Heart right ventricle (tissue), 16 donors: ENCODE measurements around the gene ADCY5. TPM values are rescaled to one million over a fixed set of nuclear protein-coding genes. Genes with fewer than 3 reads are reported as not detected.

ENCODE experiments used
- ATAC-seq, 8 donors: fragments of 200-7000 bp; cut with Tn5 transposase; one replicate each; pipeline ENCODE4 v1.9.1; 2020; ENCODE audit warnings: mild to moderate bottlenecking in 8 of 8, moderate library complexity in 8 of 8, moderate number of reproducible peaks in 1 of 8
- DNase-seq, 2 donors: peaks; one replicate each; pipeline ENCODE4 v3.0.0-alpha.2; 2020
- H3K27ac ChIP-seq, 10 donors: fragments of 200-600 bp; sonication (generic) in 2 of 10; one replicate each; pipeline versions ENCODE4 v1.5.0 to v1.8.0; 2020 to 2022; ENCODE audit warnings: mild to moderate bottlenecking in 3 of 10
- H3K27me3 ChIP-seq, 7 donors: fragments of 200-600 bp; one replicate each; pipeline ENCODE4 v1.8.0; 2021 to 2022; ENCODE audit warnings: mild to moderate bottlenecking in 2 of 7
- H3K36me3 ChIP-seq, 9 donors: fragments of 200-600 bp; sonication (generic) in 1 of 9; one replicate each; pipeline versions ENCODE4 v1.5.0 to v1.8.0; 2020 to 2022; ENCODE audit warnings: mild to moderate bottlenecking in 2 of 9
- H3K4me1 ChIP-seq, 9 donors: fragments of 200-600 bp; sonication (generic) in 1 of 9; one replicate each; pipeline versions ENCODE4 v1.5.0 to v1.8.0; 2020 to 2022; ENCODE audit warnings: mild to moderate bottlenecking in 4 of 9
- H3K4me3 ChIP-seq, 10 donors: fragments of 200-600 bp; sonication (generic) in 2 of 10; one replicate each; pipeline versions ENCODE4 v1.5.0 to v1.8.0; 2020 to 2022; ENCODE audit warnings: mild to moderate bottlenecking in 7 of 10, moderate library complexity in 2 of 10
- H3K9me3 ChIP-seq, 11 donors: fragments of 200-600 bp in 10 of 11; sonication (generic) in 2 of 11; one replicate each; pipeline versions ENCODE4 v1.5.0 to v1.8.0; 2013 to 2022; ENCODE audit warnings: mild to moderate bottlenecking in 2 of 11, control low read depth in 1 of 11, moderate library complexity in 1 of 11
- WGBS, 2 donors: extraction: QIAGEN DNeasy Blood & Tissue Kit; methylation state at CpG; one replicate each; pipeline ENCODE4 v1.1.7; 2013; ENCODE audit warnings: inconsistent platforms in 1 of 2; 5-methylcytosine and 5-hydroxymethylcytosine counted together
- intact Hi-C, 10 donors: fragments of 100-400 bp; cut with DNase I; formaldehyde crosslinking; loops; one replicate each; pipeline versions ENCODE4 v1.11.1 to v1.14.2; 2022
- polyA plus RNA-seq, 2 donors: library from polyadenylated mRNA; stranded (reverse); fragments of 200-250 nt; gene quantifications; one replicate each; pipeline ENCODE4 v1.2.3, GENCODE V29; 2013
- total RNA-seq, 10 donors: library from RNA; stranded (reverse); fragmentation: NEBNext Ultra II Directional in 3 of 10; extraction: Animal tissue kit (Norgen Biotek cat#: 25700) in 3 of 10; gene quantifications; one replicate each; pipeline versions ENCODE4 v1.2.1 to v1.2.4, GENCODE V29; 2021 to 2023
- TF ChIP-seq, protein P1 (sequence below), 9 donors: fragments of 200-600 bp; sonication (generic) in 2 of 9; IDR thresholded peaks; one replicate each; pipeline versions ENCODE4 v1.5.0 to v1.8.0; 2021 to 2022; ENCODE audit warnings: antibody characterized with exemption in 9 of 9, mild to moderate bottlenecking in 5 of 9, moderate library complexity in 1 of 9
- donor health status: Arrhythmogenic right ventricular cardiomyopathy.
- donor health status: ischemic (EF 13 %, LVEDD 7.1; RV severe dilation, severe dysfunction).
- donor health status: healthy with polysubstance abuse.
- donor health status: DM: no; HTN: yes; CAD: no.
- donor health status: DM: no; HTN: no; CAD: no.
- donor health status: ischemic (EF 25% LVEDD 6.9; RV normal size, moderate dysfunction).
- donor health status: ischemic (EF 25% LVEDD 5.7; RV mildly dilated, moderate dysfunction).
- donor health status: healthy.
- donor health status: DM: yes; HTN: yes; CAD: no.
- donor health status: Ischemic cardiomyopathy.
- donor health status: ischemic (EF 35%, LVEDD 5.7; RV mildly dilated, moderate dysfunction).
- donor health status: nonischemic (EF 11% LVEDD 7.7; RV severe dilation, severe dysfunction).
- donor health status: DM: yes; HTN: yes; CAD: no.
- donor health status: PGD.
- donor health status: ischemic (EF 29% LVEDD 5.4; RV normal size, mild dysfunction).
- donor health status: nonischemic (EF 23%, LVEDD 6.1; RV moderate dilation, normal function).

The ADCY5 gene
- total and polyA plus RNA-seq, 12 donors: 37.2 to 245 (median 198) TPM

DNA sequence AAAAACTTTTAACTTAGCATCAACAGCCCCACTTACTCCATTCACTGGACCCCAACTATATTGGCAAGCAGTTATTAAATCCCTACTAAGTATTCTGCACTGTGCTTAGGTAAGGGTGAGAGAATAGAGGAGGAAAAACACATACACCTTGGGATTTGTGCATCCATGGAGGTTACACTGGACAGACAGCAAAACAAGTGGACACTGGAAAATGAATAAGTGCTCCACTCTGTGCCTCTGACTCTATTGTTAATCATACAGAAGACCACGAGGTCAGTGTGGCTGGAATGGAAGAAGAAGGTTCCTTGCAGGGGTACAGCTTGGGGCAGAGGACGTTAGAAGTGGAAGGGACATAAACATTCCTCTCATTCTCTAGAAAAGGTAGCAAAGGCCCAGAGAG is 3.2 kb downstream of the ADCY5 start:
- intact Hi-C loops: loop anchor here in 7 of 10 donors (5.0 to 10.0 kb wide), 8 partner anchors 33 to 118 kb away; no protein-coding TSS in a partner anchor
- H3K27me3 ChIP-seq: peaks cover 0 to 63% (median 25%) of the 10 kb centered on the region in 7 donors
- TF ChIP-seq, protein P1, sequence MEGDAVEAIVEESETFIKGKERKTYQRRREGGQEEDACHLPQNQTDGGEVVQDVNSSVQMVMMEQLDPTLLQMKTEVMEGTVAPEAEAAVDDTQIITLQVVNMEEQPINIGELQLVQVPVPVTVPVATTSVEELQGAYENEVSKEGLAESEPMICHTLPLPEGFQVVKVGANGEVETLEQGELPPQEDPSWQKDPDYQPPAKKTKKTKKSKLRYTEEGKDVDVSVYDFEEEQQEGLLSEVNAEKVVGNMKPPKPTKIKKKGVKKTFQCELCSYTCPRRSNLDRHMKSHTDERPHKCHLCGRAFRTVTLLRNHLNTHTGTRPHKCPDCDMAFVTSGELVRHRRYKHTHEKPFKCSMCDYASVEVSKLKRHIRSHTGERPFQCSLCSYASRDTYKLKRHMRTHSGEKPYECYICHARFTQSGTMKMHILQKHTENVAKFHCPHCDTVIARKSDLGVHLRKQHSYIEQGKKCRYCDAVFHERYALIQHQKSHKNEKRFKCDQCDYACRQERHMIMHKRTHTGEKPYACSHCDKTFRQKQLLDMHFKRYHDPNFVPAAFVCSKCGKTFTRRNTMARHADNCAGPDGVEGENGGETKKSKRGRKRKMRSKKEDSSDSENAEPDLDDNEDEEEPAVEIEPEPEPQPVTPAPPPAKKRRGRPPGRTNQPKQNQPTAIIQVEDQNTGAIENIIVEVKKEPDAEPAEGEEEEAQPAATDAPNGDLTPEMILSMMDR (IDR thresholded peaks at IDR 0.05): no peak
- H3K4me1 ChIP-seq: peaks cover 7 to 68% (median 30%) of the 10 kb centered on the region in 9 donors
- 16 to 39% methylated on average over 2 of the region's 2 CpGs for WGBS, 2 donors
- peak overlapping the region; percentile 29 to 81 (median 72) for H3K4me3 ChIP-seq
- H3K27ac ChIP-seq: peak overlapping the region in 8 of 10 donors; percentile 32 to 95 (median 84)
- no peak for DNase-seq
- H3K9me3 ChIP-seq: no peaks in the 10 kb centered on the region
- ATAC-seq: no peak
- H3K36me3 ChIP-seq: no peaks in the 10 kb centered on the region

DNA sequence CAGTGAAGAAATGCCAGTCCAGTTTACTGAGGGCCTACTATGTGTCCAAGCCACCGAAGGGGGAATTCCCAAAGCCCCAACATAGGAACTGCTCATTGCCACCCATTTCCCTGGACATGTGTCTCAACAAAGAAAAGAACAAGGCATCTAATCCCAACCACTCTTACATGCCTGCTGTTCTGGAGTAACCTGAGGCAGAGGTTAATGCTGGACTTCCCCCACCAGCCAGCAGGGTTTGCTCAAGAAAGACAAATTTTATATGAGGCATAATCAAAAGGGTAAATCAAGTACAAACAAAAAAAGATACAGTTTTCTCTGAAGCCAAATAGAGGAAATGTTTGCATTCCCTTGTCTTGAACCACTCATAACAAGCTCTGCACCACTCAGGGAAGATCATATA is 4.1 kb downstream of the ADCY5 start:
- Histone ChIP-seq H3K36me3 (no peaks in the 10 kb centered on the region), H3K9me3 (no peaks in the 10 kb centered on the region), H3K4me1 (peaks cover 7 to 70% (median 30%) of the 10 kb centered on the region in 9 donors), H3K4me3 (peak overlapping the region in 9 of 10 donors; percentile 50 to 81 (median 72)), H3K27me3 (peaks cover 0 to 54% (median 21%) of the 10 kb centered on the region in 7 donors), H3K27ac (peak overlapping the region in 7 of 10 donors; percentile 40 to 95 (median 85))
- intact Hi-C loops: loop anchor here in 7 of 10 donors (5.0 to 10.0 kb wide), 9 partner anchors 32 to 117 kb away; no protein-coding TSS in a partner anchor
- ATAC-seq (no peak), DNase-seq (no peak)
- 27 to 32% methylated on average over 1 of the region's 1 CpG for WGBS, 2 donors
- TF ChIP-seq, protein P1 (IDR thresholded peaks at IDR 0.05): peak in 2 of 9 donors; percentile 6 to 18

DNA sequence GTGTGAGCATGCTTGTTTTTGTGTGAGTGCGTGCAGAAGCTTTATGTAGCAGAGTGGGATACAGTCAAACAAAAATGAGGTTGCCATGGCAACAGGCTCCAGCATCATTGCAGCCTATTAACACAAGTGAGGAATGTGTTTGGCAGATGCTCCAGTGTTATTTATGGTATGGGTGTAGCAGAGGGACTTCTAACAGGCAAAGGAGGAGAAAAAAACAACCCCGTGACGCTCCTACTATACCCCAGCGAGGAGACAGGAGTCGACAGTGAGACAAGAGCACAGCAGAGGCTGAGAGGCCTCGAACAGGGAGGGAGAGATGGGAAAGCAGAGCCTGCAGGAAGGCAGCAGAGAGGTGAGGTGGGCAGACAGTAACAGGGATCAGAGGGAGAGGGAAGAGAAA is 4.9 kb downstream of the ADCY5 start:
- H3K27ac ChIP-seq: peak overlapping the region in 6 of 10 donors; percentile 68 to 95 (median 88)
- intact Hi-C loops: loop anchor here in 2 of 10 donors (5.0 to 10.0 kb wide), 2 partner anchors 57 to 111 kb away; no protein-coding TSS in a partner anchor
- peak in 1 of 2 donors; percentile 48 for DNase-seq
- no peaks in the 10 kb centered on the region for H3K9me3 ChIP-seq
- no peaks in the 10 kb centered on the region for H3K36me3 ChIP-seq
- 34 to 36% methylated on average over 6 of the region's 6 CpGs for WGBS, 2 donors
- H3K27me3 ChIP-seq: peaks cover 0 to 48% (median 16%) of the 10 kb centered on the region in 7 donors
- peaks cover 7 to 69% (median 30%) of the 10 kb centered on the region in 9 donors for H3K4me1 ChIP-seq
- TF ChIP-seq, protein P1 (IDR thresholded peaks at IDR 0.05): peak in 3 of 9 donors; percentile 23 to 26 (median 24)
- peak overlapping the region in 9 of 10 donors; percentile 50 to 81 (median 72) for H3K4me3 ChIP-seq
- ATAC-seq: peak in 4 of 8 donors; percentile 56 to 61 (median 59)

DNA sequence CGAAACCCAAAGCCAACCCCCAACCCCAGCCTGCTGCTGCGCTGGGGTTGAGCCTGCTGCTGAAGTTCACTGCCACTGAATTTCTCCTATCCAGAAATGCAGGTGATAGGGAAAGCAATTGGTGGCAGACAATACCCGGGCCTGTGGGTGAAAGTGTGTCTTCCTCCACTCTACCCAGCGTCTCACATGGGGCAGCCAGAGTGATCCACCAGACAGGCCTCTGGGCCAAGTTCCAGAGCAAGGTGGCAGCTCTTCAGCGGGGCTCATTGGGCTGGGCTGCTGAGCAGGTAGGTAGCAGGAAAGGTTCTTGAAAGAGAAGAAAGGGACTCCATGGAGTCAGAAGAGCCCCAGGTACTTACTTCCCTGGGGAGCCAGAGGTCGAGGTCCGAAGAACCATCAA is 6.0 kb downstream of the ADCY5 start:
- Histone ChIP-seq H3K9me3 (no peaks in the 10 kb centered on the region), H3K36me3 (no peaks in the 10 kb centered on the region), H3K4me3 (no peak overlapping the region), H3K27ac (peak overlapping the region in 9 of 10 donors; percentile 0 to 92 (median 40)), H3K4me1 (peaks cover 0 to 67% (median 25%) of the 10 kb centered on the region in 9 donors), H3K27me3 (peaks cover 0 to 38% (median 6%) of the 10 kb centered on the region in 7 donors)
- ATAC-seq: peak in 3 of 8 donors; percentile 20 to 55 (median 26)
- TF ChIP-seq, protein P1 (IDR thresholded peaks at IDR 0.05): no peak
- 49 to 64% methylated on average over 7 of the region's 7 CpGs for WGBS, 2 donors
- intact Hi-C loops: loop anchor here in 2 of 10 donors (5.0 to 10.0 kb wide), 2 partner anchors 56 to 112 kb away; no protein-coding TSS in a partner anchor
- no peak for DNase-seq
